Activated CD4-positive, alpha-beta T cell treated with anti-CD3 and anti-CD28 coated beads, Interleukin-2, amount 10 ng/mL, durations not matched to agents 24 days and 14 days (primary cell): ENCODE results near the gene ZNF804A. TPM values are rescaled to one million over a fixed set of nuclear protein-coding genes. Genes with fewer than 3 reads are reported as not detected.

Experiments
- DNase-seq: peaks from one replicate; pipeline ENCODE4 v3.0.0; 2022
- H3K27ac Mint-ChIP-seq: one replicate; pipeline ENCODE4 v1.8.0; 2022; ENCODE audit warnings: mild to moderate bottlenecking, mixed read lengths
- H3K27me3 Mint-ChIP-seq: one replicate; pipeline ENCODE4 v1.8.0; 2022; ENCODE audit warnings: mixed read lengths
- H3K36me3 Mint-ChIP-seq: one replicate; pipeline ENCODE4 v1.8.0; 2022; ENCODE audit warnings: low read depth, mild to moderate bottlenecking, mixed read lengths
- H3K4me1 Mint-ChIP-seq: one replicate; pipeline ENCODE4 v1.8.0; 2021; ENCODE audit warnings: mixed read lengths
- H3K4me3 Mint-ChIP-seq: one replicate; pipeline ENCODE4 v1.8.0; 2022; ENCODE audit warnings: mild to moderate bottlenecking, moderate library complexity, mixed read lengths
- H3K9me3 Mint-ChIP-seq: one replicate; pipeline ENCODE4 v1.8.0; 2021; ENCODE audit warnings: mixed read lengths
- intact Hi-C: fragments of 100-400 bp; cut with micrococcal nuclease; formaldehyde crosslinking; loops from one replicate; pipeline ENCODE4 v1.15.1; 2023
- total RNA-seq: library from RNA; stranded (reverse); gene quantifications from 2 replicates; pipeline ENCODE4 v1.2.3, GENCODE V29; 2022

Gene ZNF804A
- total RNA-seq, 1 donor from 2014 or later, result not detected

GRCh38 chr2:184767059-184767458 is 168.7 kb downstream of the ZNF804A start:
- no peaks in the 10 kb centered on the region for H3K27me3 Mint-ChIP-seq
- no peak overlapping the region for H3K27ac Mint-ChIP-seq
- H3K4me3 Mint-ChIP-seq, result no peak overlapping the region
- no peaks in the 10 kb centered on the region for H3K36me3 Mint-ChIP-seq
- no peaks in the 10 kb centered on the region for H3K4me1 Mint-ChIP-seq
- no peak for DNase-seq
- H3K9me3 Mint-ChIP-seq, result no peaks in the 10 kb centered on the region
- intact Hi-C loops, result no loop called here

- Mint-ChIP-seq H3K9me3 (no peaks in the 10 kb centered on the region), H3K27ac (no peak overlapping the region), H3K4me1 (no peaks in the 10 kb centered on the region), H3K36me3 (no peaks in the 10 kb centered on the region), H3K4me3 (no peak overlapping the region), H3K27me3 (no peaks in the 10 kb centered on the region)
- intact Hi-C loops, result no loop called here
- DNase-seq, result no peak
These were observed 170.7 kb downstream of the ZNF804A start for GRCh38 chr2:184769023-184769422.

DNA sequence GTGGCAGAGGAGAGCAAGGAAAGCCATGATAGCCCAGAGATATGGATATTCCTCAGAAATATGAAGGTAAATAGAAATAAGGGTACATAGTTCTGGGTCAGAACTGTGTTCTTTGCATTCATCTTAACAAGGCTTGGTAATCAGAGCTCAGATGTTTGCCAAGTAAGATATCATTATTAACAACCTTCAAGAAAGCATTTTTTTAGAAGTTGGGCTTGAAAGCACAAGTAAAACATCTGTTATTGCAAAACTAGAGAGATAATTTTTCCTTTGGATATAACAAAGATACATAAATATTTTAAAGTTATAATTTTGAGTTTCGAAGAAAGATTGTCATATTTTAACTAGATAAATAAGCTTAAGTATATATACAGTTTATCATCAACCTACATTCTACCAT is 171.4 kb downstream of the ZNF804A start:
- Mint-ChIP-seq H3K27me3 (no peaks in the 10 kb centered on the region), H3K4me3 (no peak overlapping the region), H3K36me3 (no peaks in the 10 kb centered on the region), H3K4me1 (no peaks in the 10 kb centered on the region), H3K27ac (no peak overlapping the region), H3K9me3 (no peaks in the 10 kb centered on the region)
- no peak for DNase-seq
- intact Hi-C loops, result no loop called here

DNA sequence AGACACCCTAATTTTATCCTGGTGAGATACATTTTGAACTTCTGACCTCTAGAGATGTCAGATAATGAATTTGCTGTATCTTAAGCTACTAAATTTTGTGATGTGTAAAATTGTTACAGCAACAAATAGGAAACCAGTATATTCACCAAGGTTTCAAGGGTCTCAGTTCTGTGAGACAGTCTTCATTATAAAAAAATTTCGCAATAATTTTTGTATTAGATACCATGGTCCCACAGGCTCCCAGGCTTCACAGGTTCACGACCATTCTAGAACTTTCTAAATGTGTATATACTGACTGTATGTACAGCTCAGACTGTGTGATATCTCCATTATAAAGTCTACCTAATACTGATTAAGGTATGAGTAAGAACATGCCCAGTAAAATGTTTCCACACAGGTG is 181.4 kb downstream of the ZNF804A start:
- H3K27me3 Mint-ChIP-seq, result no peaks in the 10 kb centered on the region
- no peaks in the 10 kb centered on the region for H3K4me1 Mint-ChIP-seq
- H3K9me3 Mint-ChIP-seq, result no peaks in the 10 kb centered on the region
- no peak for DNase-seq
- H3K4me3 Mint-ChIP-seq, result no peak overlapping the region
- H3K36me3 Mint-ChIP-seq, result no peaks in the 10 kb centered on the region
- intact Hi-C loops, result no loop called here
- no peak overlapping the region for H3K27ac Mint-ChIP-seq

GRCh38 chr2:184780384-184780783 is 182.1 kb downstream of the ZNF804A start:
- no peak for DNase-seq
- no peaks in the 10 kb centered on the region for H3K36me3 Mint-ChIP-seq
- H3K9me3 Mint-ChIP-seq, result no peaks in the 10 kb centered on the region
- no peaks in the 10 kb centered on the region for H3K27me3 Mint-ChIP-seq
- intact Hi-C loops, result no loop called here
- H3K4me1 Mint-ChIP-seq, result no peaks in the 10 kb centered on the region
- no peak overlapping the region for H3K27ac Mint-ChIP-seq
- no peak overlapping the region for H3K4me3 Mint-ChIP-seq

- Mint-ChIP-seq H3K27me3 (no peaks in the 10 kb centered on the region), H3K9me3 (no peaks in the 10 kb centered on the region), H3K27ac (no peak overlapping the region), H3K4me3 (no peak overlapping the region), H3K36me3 (no peaks in the 10 kb centered on the region), H3K4me1 (no peaks in the 10 kb centered on the region)
- no peak for DNase-seq
- intact Hi-C loops, result no loop called here
These were observed 182.6 kb downstream of the ZNF804A start for GRCh38 chr2:184780944-184781343.

DNA sequence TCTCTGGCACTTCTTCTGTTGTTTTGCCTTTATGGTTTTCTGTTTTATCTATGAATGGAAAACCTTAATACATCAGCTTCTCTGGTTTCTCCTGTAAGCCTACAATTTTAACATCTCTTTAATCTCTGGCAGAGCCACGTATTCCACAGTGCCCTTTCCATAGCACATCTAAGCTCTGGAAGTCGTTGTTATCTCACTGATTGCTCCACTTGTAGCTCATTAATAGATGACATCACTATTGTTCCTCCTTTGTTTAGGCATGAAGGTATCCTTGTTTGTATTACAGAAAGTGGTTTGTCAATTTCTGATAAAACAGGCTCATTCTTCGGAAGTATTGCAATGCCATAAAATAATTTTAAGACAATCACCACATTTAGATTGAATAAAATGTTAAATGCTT is 185.2 kb downstream of the ZNF804A start:
- Mint-ChIP-seq H3K4me3 (no peak overlapping the region), H3K4me1 (no peaks in the 10 kb centered on the region), H3K36me3 (no peaks in the 10 kb centered on the region), H3K9me3 (no peaks in the 10 kb centered on the region), H3K27me3 (no peaks in the 10 kb centered on the region), H3K27ac (no peak overlapping the region)
- no peak for DNase-seq
- intact Hi-C loops, result no loop called here

DNA sequence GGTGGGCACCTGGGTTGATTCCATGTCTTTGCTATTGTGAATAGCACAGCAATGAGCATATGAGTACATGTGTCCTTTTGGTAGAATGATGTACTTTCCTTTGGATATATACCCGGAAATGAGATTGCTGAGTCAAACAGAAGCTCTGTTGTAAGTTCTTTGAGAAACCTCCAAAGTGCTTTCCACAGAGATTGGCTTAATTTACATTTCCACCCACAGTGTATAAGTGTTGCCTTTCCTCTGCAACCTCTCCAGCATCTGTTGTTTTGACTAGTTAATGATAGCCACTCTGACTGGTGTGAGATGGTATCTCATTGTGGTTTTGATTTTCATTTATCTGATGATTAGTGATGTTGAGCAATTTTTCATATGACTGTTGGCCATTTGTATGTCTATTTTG is 194.8 kb downstream of the ZNF804A start:
- H3K27ac Mint-ChIP-seq, result no peak overlapping the region
- no peaks in the 10 kb centered on the region for H3K4me1 Mint-ChIP-seq
- no peaks in the 10 kb centered on the region for H3K36me3 Mint-ChIP-seq
- DNase-seq, result no peak
- H3K27me3 Mint-ChIP-seq, result no peaks in the 10 kb centered on the region
- H3K4me3 Mint-ChIP-seq, result no peak overlapping the region
- H3K9me3 Mint-ChIP-seq, result peaks cover 3% of the 10 kb centered on the region
- intact Hi-C loops, result no loop called here

DNA sequence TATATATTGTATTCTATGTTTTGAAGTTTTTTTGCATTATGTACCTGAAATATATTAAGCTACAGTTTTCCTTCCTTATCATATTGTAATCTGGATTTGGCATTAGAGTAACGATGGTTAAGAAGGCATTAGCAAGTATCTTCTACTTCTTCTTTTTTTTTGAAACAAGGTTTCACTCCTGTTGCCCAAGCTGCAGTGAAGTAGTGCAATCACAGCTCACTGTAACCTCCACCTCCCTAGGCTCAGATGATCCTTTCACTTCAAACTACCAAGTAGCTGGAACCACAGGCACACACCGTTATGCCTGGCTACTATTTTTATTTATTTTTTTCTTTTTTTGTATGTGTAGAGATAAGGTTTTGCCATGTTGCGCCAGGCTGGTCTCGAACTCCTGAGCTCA is 201.1 kb downstream of the ZNF804A start:
- intact Hi-C loops, result no loop called here
- Mint-ChIP-seq H3K9me3 (no peaks in the 10 kb centered on the region), H3K4me3 (no peak overlapping the region), H3K27me3 (no peaks in the 10 kb centered on the region), H3K36me3 (no peaks in the 10 kb centered on the region), H3K4me1 (no peaks in the 10 kb centered on the region), H3K27ac (no peak overlapping the region)
- no peak for DNase-seq

- Mint-ChIP-seq H3K4me1 (no peaks in the 10 kb centered on the region), H3K27me3 (no peaks in the 10 kb centered on the region), H3K9me3 (no peaks in the 10 kb centered on the region), H3K36me3 (no peaks in the 10 kb centered on the region), H3K4me3 (no peak overlapping the region), H3K27ac (no peak overlapping the region)
- intact Hi-C loops, result no loop called here
- DNase-seq, result no peak
These were observed 216.1 kb downstream of the ZNF804A start for GRCh38 chr2:184814421-184814820.

DNA sequence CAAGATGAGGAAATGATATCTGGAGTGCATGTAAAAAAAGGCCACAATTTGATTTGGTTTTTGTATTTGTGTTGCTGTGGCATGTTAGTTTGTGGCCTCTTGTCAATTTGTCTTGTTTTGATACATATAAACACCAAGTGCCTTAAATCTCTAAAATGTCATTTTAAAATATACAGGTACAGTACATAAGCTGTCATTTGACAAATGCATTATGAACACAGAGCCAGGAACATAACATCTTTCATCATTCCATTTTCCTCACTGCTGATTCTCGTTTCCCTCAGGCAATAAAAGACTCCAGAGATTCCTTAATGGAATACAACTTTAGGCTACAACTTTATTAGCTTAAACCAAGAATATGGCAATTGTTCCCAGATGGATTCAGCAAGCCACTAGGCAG is 217.5 kb downstream of the ZNF804A start:
- DNase-seq, result no peak

DNA sequence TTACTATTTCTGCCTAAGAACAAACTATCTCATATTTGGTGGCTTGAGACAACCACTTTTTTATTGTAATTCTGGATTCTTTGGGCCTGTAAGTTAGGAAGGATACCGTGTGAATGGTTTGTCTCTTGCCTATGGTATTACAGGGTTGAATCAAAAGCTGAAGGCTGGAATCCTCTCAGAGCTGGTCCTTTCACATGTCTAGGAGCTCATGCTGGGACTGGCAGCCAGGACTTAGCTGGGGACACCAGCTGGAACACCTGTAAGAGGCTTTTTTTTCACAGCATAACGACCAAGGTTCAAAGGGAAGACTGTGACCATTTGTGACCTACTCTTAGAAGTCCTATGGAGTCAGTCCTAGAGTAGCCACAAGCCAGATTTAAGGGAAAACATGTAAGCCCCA is 226.3 kb downstream of the ZNF804A start:
- Mint-ChIP-seq H3K27ac (no peak overlapping the region), H3K9me3 (no peaks in the 10 kb centered on the region), H3K4me3 (no peak overlapping the region), H3K4me1 (no peaks in the 10 kb centered on the region), H3K36me3 (no peaks in the 10 kb centered on the region), H3K27me3 (no peaks in the 10 kb centered on the region)
- intact Hi-C loops, result no loop called here
- DNase-seq, result no peak

More for the DNA sequence above, 217.5 kb downstream of the ZNF804A start:
- H3K9me3 Mint-ChIP-seq, result no peaks in the 10 kb centered on the region
- intact Hi-C loops, result no loop called here
- no peaks in the 10 kb centered on the region for H3K4me1 Mint-ChIP-seq
- H3K27ac Mint-ChIP-seq, result no peak overlapping the region
- no peaks in the 10 kb centered on the region for H3K36me3 Mint-ChIP-seq
- no peak overlapping the region for H3K4me3 Mint-ChIP-seq
- H3K27me3 Mint-ChIP-seq, result no peaks in the 10 kb centered on the region

DNA sequence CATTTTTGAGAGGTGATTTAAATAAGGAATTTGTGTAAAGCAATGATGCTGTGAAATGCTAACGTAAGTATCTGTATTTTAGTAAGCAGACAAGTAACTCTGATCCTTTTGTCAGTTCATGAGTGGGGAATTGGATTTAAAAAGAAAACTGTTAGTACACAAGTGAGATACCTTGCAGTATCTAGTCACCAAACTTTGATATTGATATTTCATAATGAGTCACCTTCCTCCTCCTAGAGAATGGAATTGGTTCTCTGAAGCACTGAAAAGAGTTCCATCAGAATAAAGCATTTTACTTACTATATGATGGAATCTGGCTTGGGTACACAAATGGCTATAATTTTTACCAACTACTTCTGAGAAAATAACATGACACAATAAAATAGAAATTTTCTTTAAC is 232.2 kb downstream of the ZNF804A start:
- DNase-seq, result no peak
- Mint-ChIP-seq H3K27me3 (no peaks in the 10 kb centered on the region), H3K27ac (no peak overlapping the region), H3K4me3 (no peak overlapping the region), H3K9me3 (no peaks in the 10 kb centered on the region), H3K36me3 (no peaks in the 10 kb centered on the region), H3K4me1 (no peaks in the 10 kb centered on the region)
- intact Hi-C loops, result no loop called here

- Mint-ChIP-seq H3K36me3 (no peaks in the 10 kb centered on the region), H3K9me3 (no peaks in the 10 kb centered on the region), H3K27me3 (no peaks in the 10 kb centered on the region), H3K27ac (no peak overlapping the region), H3K4me3 (no peak overlapping the region), H3K4me1 (no peaks in the 10 kb centered on the region)
- DNase-seq, result no peak
- intact Hi-C loops, result no loop called here
These were observed 236.5 kb downstream of the ZNF804A start for GRCh38 chr2:184834699-184835397.

DNA sequence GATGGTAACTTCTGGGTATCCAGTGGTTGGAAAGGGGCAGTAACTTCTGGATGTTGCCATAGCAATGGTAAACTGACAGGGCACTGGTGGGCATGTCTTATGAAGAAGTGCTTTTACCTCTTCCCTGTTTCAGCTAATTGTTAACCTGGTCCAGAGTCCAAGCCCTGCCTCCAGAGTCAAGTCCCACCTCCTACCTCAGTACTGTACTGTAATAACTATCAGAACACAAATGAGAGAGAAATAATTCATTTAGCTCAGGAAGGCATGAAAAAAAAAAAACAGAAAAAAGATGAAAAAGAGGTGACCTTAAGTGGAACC is 237.0 kb downstream of the ZNF804A start:
- no peak for DNase-seq
- Mint-ChIP-seq H3K27ac (no peak overlapping the region), H3K9me3 (no peaks in the 10 kb centered on the region), H3K27me3 (no peaks in the 10 kb centered on the region), H3K36me3 (no peaks in the 10 kb centered on the region), H3K4me1 (no peaks in the 10 kb centered on the region), H3K4me3 (no peak overlapping the region)
- intact Hi-C loops, result no loop called here
